NCI-H748 (cell line): ENCODE results near the gene SPHK1.
A peak's percentile ranks its signal among the peaks of the same experiment; 100 is the strongest.

ENCODE experiments used
- DNase-seq: peaks from one replicate; lab custom pipeline; 2025; ENCODE audit not compliant: unreplicated experiment; lab: John Stamatoyannopoulos, UW

Gene SPHK1

GRCh38 chr17:76383546-76384221, 725 bp upstream of the SPHK1 start:
- DNase-seq, result peak; percentile 43

- peak; percentile 45 for DNase-seq
Observed at GRCh38 chr17:76384987-76385891, 830 bp downstream of the SPHK1 start.

- peak; percentile 64 for DNase-seq
Observed at GRCh38 chr17:76385892-76386786, 1.7 kb downstream of the SPHK1 start.

- DNase-seq, result no peak
Observed at GRCh38 chr17:76386966-76387765, 2.8 kb downstream of the SPHK1 start.

GRCh38 chr17:76388966-76389888, 4.8 kb downstream of the SPHK1 start:
- DNase-seq, result no peak

GRCh38 chr17:76390003-76390421, 5.6 kb downstream of the SPHK1 start:
- no peak for DNase-seq

GRCh38 chr17:76391200-76391715, 6.8 kb downstream of the SPHK1 start:
- no peak for DNase-seq

GRCh38 chr17:76394166-76394565, 9.8 kb downstream of the SPHK1 start:
- DNase-seq, result no peak

- DNase-seq, result no peak
Observed at GRCh38 chr17:76395980-76396379, 11.6 kb downstream of the SPHK1 start.

GRCh38 chr17:76397184-76397583, 12.8 kb downstream of the SPHK1 start:
- DNase-seq, result no peak

- DNase-seq, result peak; percentile 65
Observed at GRCh38 chr17:76397687-76398522, 13.5 kb downstream of the SPHK1 start.

- DNase-seq, result no peak
Observed at GRCh38 chr17:76398523-76399174, 14.2 kb downstream of the SPHK1 start.

- no peak for DNase-seq
Observed at GRCh38 chr17:76399175-76400172, 15.1 kb downstream of the SPHK1 start.

GRCh38 chr17:76402711-76403110, 18.3 kb downstream of the SPHK1 start:
- no peak for DNase-seq

GRCh38 chr17:76404256-76404655, 19.8 kb downstream of the SPHK1 start:
- DNase-seq, result no peak

GRCh38 chr17:76404976-76405563, 20.7 kb downstream of the SPHK1 start:
- DNase-seq, result no peak
